Measurements from ENCODE around the gene PRKCQ.

Gene PRKCQ

DNA sequence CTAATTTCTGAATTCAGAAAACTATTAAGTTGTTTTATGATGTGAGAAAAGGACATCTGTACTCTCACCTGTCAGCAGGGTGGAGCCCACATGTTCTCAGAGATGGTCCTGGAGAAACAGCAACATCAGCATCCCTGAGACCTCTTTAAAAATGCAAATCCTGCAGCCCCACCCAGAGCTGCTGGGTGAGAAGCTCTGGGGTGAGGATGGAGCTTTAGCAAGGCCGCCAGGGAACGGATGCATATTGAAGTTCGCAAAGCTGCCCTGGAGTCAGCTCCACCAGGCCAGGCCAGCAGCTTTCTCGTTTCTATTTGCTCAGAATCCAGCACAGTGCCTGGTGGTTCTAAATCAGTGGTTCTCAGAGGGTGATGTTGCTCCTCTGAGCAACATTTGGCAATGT lies 49.1 kb downstream of the PRKCQ start:
- no peaks in the 10 kb centered on the region for H3K9me3 Mint-ChIP-seq
- no peaks in the 10 kb centered on the region for H3K4me1 Mint-ChIP-seq
- H3K27ac Mint-ChIP-seq = no peak overlapping the region
- ATAC-seq = no peak
- H3K36me3 Mint-ChIP-seq = no peaks in the 10 kb centered on the region
- H3K27me3 Mint-ChIP-seq = peaks cover 14% of the 10 kb centered on the region
- no peak overlapping the region for H3K4me3 Mint-ChIP-seq

GRCh38 chr10:6530211-6530840 lies 49.8 kb downstream of the PRKCQ start:
- H3K27ac Mint-ChIP-seq = no peak overlapping the region
- ATAC-seq = no peak
- no peaks in the 10 kb centered on the region for H3K36me3 Mint-ChIP-seq
- peaks cover 20% of the 10 kb centered on the region for H3K27me3 Mint-ChIP-seq
- no peaks in the 10 kb centered on the region for H3K4me1 Mint-ChIP-seq
- no peaks in the 10 kb centered on the region for H3K9me3 Mint-ChIP-seq
- no peak overlapping the region for H3K4me3 Mint-ChIP-seq

- Mint-ChIP-seq H3K27ac (no peak overlapping the region), H3K4me3 (no peak overlapping the region), H3K36me3 (no peaks in the 10 kb centered on the region), H3K9me3 (no peaks in the 10 kb centered on the region), H3K27me3 (peaks cover 36% of the 10 kb centered on the region), H3K4me1 (no peaks in the 10 kb centered on the region)
- no peak for ATAC-seq
Observed at GRCh38 chr10:6528198-6528950, 51.7 kb downstream of the PRKCQ start.

GRCh38 chr10:6525599-6526165 lies 54.4 kb downstream of the PRKCQ start:
- Mint-ChIP-seq H3K4me3 (no peak overlapping the region), H3K27me3 (peaks cover 43% of the 10 kb centered on the region), H3K27ac (no peak overlapping the region), H3K36me3 (no peaks in the 10 kb centered on the region), H3K9me3 (no peaks in the 10 kb centered on the region), H3K4me1 (no peaks in the 10 kb centered on the region)
- ATAC-seq = no peak

DNA sequence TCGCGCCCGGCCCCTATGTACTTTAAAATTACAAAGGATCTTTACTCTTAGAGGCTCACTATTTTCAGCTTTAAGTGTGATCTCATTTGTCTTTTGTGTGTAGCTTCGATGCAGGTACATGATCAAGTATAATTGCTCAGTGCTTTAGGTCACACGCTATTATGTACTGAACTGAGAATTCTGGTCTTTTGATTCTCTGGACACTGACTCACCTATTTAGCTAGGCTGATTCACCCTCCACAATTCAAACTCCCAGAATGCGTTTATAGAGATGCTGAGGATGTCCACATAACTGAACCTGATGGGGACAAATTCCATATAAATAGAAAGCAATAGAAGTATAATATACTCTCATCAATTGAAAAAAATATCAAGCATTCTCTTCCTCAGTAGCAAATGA lies 57.8 kb downstream of the PRKCQ start:
- Mint-ChIP-seq H3K4me1 (no peaks in the 10 kb centered on the region), H3K27ac (no peak overlapping the region), H3K9me3 (no peaks in the 10 kb centered on the region), H3K4me3 (no peak overlapping the region), H3K27me3 (peaks cover 72% of the 10 kb centered on the region), H3K36me3 (no peaks in the 10 kb centered on the region)
- ATAC-seq = no peak

DNA sequence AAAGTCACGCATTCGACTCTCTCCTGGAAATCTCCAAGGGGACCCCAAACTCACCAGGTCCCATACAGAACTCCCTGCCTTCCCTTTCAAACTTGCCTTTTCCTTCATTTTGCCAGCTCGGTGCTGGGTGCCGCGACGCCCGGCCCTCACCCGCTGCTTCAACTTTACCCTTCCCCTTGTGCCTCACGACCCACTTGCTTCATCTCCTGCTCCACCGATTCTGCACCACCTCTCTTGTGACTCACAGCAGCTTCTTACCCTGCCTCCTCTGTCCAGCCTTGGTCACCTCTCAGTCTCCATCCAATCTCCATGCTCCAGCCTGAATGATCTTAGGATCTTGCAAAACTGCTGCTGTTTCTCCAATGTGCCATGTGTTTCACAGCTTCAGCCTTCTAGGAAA lies 59.9 kb downstream of the PRKCQ start:
- H3K4me3 Mint-ChIP-seq = no peak overlapping the region
- H3K9me3 Mint-ChIP-seq = no peaks in the 10 kb centered on the region
- H3K27me3 Mint-ChIP-seq = peaks cover 61% of the 10 kb centered on the region
- H3K4me1 Mint-ChIP-seq = no peaks in the 10 kb centered on the region
- H3K36me3 Mint-ChIP-seq = no peaks in the 10 kb centered on the region
- H3K27ac Mint-ChIP-seq = no peak overlapping the region
- ATAC-seq = peak; percentile 25

DNA sequence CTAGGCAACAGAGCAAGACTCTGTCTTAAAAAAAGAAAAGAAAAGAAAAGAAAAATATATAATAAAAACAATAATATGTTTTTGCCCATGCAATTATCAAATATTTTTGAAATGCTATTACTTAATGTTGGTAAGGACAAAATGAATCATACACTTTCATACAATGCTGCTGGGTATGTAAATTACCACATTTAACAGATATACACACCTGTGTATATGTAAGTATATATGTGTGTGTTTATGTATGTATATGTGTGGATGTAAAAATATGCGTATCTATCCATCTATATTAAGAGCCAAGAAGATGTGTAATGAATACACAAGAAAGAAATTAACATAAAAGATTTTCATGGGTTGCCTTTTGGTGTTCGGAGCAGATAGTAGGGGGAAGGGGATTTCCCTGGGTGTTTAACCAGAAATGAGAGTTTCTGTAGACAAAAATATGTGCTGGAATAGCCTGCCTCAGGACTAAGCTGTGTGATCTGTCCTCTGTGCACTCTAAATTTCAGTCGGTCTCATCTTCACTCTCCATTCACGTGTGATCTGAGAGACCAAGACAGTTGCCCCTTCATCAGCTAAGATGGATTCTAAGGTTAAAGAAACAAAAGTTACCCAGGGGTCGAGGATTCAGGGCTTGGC lies 61.2 kb downstream of the PRKCQ start:
- H3K4me1 Mint-ChIP-seq = no peaks in the 10 kb centered on the region
- no peaks in the 10 kb centered on the region for H3K36me3 Mint-ChIP-seq
- H3K27ac Mint-ChIP-seq = no peak overlapping the region
- peak; percentile 68 for ATAC-seq
- H3K27me3 Mint-ChIP-seq = peaks cover 50% of the 10 kb centered on the region
- no peak overlapping the region for H3K4me3 Mint-ChIP-seq
- H3K9me3 Mint-ChIP-seq = no peaks in the 10 kb centered on the region

DNA sequence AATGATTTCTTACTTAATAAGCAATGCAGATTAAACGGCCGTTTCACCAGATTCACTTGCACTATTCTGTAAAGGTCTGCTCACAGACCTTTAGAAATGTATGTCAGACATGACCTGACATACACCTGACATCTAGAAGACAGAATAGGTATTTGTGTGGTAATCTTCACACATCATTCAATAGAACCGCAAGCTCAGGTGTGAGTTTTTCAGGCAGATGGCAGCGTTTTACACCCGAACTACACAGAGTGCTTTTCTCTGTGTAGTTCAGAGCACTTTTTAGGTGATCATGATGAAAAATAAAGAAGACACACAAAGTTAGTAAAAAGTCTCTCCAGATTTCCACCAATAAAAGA lies 63.2 kb downstream of the PRKCQ start:
- H3K27me3 Mint-ChIP-seq = peaks cover 59% of the 10 kb centered on the region
- no peak overlapping the region for H3K27ac Mint-ChIP-seq
- no peaks in the 10 kb centered on the region for H3K4me1 Mint-ChIP-seq
- no peak for ATAC-seq
- H3K4me3 Mint-ChIP-seq = no peak overlapping the region
- no peaks in the 10 kb centered on the region for H3K9me3 Mint-ChIP-seq
- no peaks in the 10 kb centered on the region for H3K36me3 Mint-ChIP-seq

DNA sequence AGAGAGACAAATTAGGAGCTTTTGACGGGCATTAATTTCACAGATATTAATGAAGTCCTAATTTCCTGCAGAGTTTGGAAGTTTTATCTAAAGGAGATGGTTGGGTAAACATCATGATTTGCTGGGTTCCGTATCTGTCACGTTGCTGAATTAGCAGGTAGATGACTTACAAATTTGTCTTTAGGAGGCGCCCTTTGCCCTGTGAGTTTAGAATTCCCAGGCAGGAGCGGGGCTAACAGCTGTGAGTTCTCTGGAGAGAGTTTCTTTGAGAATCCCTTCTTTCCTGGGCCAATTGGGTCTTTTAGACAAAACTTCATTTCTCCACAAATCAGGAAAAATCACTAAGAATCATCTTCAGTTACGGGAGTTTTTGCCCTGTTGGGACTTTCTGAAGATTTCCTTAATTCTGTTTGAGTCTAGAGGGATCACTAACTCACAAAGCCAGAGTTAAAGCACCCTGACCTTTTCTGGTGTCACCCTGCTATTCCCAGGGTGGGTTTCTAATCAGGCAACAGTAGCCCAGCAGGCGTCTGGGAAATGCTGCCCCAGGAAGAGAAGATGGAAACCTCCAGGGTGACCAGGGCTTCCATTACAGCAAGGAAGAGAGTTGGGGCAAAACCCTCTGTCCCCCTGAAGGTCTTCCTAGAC lies 63.7 kb downstream of the PRKCQ start:
- Mint-ChIP-seq H3K36me3 (no peaks in the 10 kb centered on the region), H3K27me3 (peaks cover 63% of the 10 kb centered on the region), H3K9me3 (no peaks in the 10 kb centered on the region), H3K27ac (no peak overlapping the region), H3K4me1 (no peaks in the 10 kb centered on the region), H3K4me3 (no peak overlapping the region)
- no peak for ATAC-seq

- Mint-ChIP-seq H3K9me3 (no peaks in the 10 kb centered on the region), H3K27ac (no peak overlapping the region), H3K36me3 (no peaks in the 10 kb centered on the region), H3K4me1 (no peaks in the 10 kb centered on the region), H3K27me3 (peaks cover 57% of the 10 kb centered on the region), H3K4me3 (no peak overlapping the region)
- no peak for ATAC-seq
Observed at GRCh38 chr10:6514844-6515780, 65.0 kb downstream of the PRKCQ start.

DNA sequence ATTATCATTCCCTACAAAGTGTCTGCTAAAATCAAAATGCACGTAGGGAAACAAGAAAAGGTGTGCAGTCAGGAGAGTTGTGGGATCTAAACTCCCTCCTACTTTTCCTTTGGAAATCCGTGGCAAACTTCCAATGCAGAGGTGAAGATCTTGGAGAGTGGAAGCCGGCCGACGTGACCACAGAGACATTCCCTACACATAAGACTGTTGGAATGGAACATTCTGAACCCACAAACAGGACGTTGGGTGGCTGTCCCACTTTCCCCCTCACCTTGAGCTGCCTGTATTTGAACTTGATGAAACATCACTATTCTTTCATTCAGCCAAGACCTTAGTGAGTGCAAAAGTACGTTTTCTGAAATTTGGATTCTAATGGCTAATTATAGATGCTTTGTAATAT lies 65.9 kb downstream of the PRKCQ start:
- Mint-ChIP-seq H3K4me3 (no peak overlapping the region), H3K27ac (no peak overlapping the region), H3K4me1 (no peaks in the 10 kb centered on the region), H3K27me3 (peaks cover 51% of the 10 kb centered on the region), H3K9me3 (no peaks in the 10 kb centered on the region), H3K36me3 (no peaks in the 10 kb centered on the region)
- ATAC-seq = no peak

DNA sequence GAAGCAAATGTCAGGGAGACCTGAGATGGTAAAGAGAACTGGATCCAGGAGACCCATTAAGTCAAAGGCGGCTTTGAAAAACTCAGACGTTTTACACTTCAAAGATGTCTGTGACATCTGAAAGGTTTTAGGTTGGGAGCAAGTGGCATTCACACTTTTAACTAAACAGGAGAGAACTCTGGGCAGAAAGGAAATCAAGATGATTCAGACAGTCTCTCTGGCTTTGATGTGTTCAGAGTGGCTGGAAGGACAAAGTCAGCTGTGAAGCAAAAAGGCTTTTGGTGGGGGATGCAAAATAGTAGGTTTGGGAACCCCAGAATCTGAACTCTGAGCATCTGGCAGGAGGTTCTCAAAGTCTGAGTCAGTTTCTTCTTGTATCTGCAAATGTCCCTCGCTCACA lies 66.6 kb downstream of the PRKCQ start:
- Mint-ChIP-seq H3K9me3 (no peaks in the 10 kb centered on the region), H3K27me3 (peaks cover 51% of the 10 kb centered on the region), H3K4me3 (no peak overlapping the region), H3K4me1 (no peaks in the 10 kb centered on the region), H3K27ac (no peak overlapping the region), H3K36me3 (no peaks in the 10 kb centered on the region)
- no peak for ATAC-seq

DNA sequence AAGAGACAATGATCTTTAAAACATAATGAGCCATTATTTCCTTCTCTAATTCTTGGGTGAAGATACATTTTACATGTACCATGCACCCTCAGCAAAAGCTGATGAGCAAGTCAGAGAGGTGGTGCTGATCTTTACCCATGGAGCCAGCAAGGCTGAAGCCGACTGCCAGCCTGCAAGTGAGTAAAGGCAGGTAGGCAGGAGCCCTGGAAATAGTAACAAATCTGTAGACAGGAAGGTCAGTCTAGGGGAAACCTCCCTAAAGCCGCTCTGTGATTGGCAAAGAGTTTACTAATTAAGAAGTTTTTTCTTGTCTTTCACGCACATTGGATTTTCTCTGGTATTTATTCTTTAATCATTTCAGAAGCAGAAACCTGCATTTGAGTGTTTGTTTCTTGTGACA lies 67.9 kb downstream of the PRKCQ start:
- Mint-ChIP-seq H3K4me3 (no peak overlapping the region), H3K9me3 (no peaks in the 10 kb centered on the region), H3K36me3 (no peaks in the 10 kb centered on the region), H3K27me3 (peaks cover 51% of the 10 kb centered on the region), H3K4me1 (no peaks in the 10 kb centered on the region), H3K27ac (no peak overlapping the region)
- ATAC-seq = no peak

DNA sequence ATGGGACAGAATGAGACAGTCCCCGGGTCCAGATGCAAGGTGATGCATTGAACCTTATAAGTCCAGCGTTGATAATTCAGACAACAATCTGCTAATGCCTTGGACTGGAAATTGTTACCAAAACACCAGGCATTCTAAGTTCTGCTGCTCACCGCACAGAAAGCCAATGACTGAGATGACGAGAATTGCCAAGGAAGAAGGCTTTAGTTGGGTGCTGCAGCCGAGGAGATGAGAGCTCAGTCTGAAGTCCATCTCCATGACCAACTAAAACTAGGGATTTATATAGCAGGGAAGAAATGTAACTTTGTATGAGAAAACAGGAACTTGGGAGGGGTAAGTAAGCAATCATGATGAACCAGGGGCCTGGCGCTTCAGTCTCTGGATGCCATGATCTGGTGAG lies 68.7 kb downstream of the PRKCQ start:
- Mint-ChIP-seq H3K4me1 (no peaks in the 10 kb centered on the region), H3K27ac (no peak overlapping the region), H3K36me3 (no peaks in the 10 kb centered on the region), H3K9me3 (no peaks in the 10 kb centered on the region), H3K27me3 (peaks cover 45% of the 10 kb centered on the region), H3K4me3 (no peak overlapping the region)
- no peak for ATAC-seq
